ENCODE data around the gene ARHGAP36.

The ARHGAP36 gene, protein sequence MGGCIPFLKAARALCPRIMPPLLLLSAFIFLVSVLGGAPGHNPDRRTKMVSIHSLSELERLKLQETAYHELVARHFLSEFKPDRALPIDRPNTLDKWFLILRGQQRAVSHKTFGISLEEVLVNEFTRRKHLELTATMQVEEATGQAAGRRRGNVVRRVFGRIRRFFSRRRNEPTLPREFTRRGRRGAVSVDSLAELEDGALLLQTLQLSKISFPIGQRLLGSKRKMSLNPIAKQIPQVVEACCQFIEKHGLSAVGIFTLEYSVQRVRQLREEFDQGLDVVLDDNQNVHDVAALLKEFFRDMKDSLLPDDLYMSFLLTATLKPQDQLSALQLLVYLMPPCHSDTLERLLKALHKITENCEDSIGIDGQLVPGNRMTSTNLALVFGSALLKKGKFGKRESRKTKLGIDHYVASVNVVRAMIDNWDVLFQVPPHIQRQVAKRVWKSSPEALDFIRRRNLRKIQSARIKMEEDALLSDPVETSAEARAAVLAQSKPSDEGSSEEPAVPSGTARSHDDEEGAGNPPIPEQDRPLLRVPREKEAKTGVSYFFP

GRCh38 chrX:131058136-131058868 lies at the start of gene ARHGAP36:
Gene ARHGAP36, plus strand, starts transcription at chrX:131058346. Its CDS starts 23,320 bp downstream, at chrX:131081666.
- DNase-seq = no peak

DNA sequence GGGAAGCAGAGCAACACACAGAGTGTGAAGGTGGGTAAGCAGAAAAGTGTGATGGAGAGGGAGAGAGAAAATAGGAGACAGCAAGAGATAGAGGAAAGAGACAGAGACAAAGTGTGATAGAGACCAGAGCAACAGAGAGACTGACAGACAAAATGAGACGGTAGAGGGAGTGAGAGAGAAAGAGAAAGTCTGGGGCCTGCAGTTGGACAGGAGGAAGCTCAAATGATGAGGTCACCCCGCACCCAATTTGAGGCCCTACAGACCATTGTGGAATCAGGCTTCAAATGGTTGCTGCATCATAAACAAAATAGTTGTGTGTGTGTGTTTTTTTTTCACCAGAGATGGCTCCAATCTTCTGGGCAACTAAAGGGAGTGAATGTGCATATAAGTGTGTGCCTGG lies 48.0 kb upstream of the ARHGAP36 start:
- DNase-seq = no peak

GRCh38 chrX:131025336-131025735 lies 32.8 kb upstream of the ARHGAP36 start:
- no peak for DNase-seq

GRCh38 chrX:131032354-131033230 lies 25.6 kb upstream of the ARHGAP36 start:
- peak in 1 of 2 experiments; percentile 70 for DNase-seq

- no peak for DNase-seq
Measured at GRCh38 chrX:131034063-131034462, 24.1 kb upstream of the ARHGAP36 start.

GRCh38 chrX:131040781-131041180 lies 17.4 kb upstream of the ARHGAP36 start:
- DNase-seq = no peak

GRCh38 chrX:131041667-131042066 lies 16.5 kb upstream of the ARHGAP36 start:
- no peak for DNase-seq

DNA sequence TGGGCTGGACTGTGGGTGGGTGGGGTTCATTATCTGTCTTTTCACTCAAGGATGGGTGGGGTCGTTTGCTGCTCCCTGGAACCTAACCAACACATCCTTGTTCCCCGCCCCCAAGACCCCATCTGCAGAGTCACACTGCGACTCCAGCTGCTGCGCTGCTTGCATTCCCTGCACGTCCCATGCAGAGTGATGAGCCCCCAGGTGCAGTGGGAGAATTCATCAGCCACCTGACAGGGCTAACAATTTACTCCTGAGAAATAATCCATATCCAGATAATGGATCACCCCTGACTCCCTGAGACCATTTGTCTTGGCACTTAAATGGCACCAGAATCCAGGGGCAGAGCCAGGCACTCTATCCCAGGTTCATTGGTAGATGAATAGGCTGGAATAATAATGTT lies 12.4 kb upstream of the ARHGAP36 start:
- DNase-seq = no peak

GRCh38 chrX:131046596-131046995 lies 11.6 kb upstream of the ARHGAP36 start:
- DNase-seq = no peak

DNA sequence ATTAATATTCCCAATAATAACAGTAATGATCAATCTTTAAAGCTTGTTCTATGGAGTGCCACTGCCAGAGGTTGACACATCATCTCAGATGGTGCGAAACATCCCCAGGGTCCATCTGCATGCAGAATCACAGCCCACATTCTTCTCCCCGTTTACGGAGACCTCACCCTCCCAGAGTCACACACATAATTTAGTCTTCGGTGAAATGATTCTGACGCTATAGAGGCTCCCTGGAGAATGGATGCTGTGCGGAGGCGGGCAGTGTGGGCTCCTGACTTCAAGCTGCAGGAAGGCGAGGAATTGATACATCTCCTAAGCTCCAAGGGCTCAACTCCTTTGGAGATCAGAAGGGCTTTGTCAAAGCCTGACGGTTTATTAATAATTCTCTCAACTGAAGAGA lies 11.0 kb upstream of the ARHGAP36 start:
- DNase-seq = no peak

GRCh38 chrX:131053076-131053475 lies 5.1 kb upstream of the ARHGAP36 start:
- DNase-seq = no peak

DNA sequence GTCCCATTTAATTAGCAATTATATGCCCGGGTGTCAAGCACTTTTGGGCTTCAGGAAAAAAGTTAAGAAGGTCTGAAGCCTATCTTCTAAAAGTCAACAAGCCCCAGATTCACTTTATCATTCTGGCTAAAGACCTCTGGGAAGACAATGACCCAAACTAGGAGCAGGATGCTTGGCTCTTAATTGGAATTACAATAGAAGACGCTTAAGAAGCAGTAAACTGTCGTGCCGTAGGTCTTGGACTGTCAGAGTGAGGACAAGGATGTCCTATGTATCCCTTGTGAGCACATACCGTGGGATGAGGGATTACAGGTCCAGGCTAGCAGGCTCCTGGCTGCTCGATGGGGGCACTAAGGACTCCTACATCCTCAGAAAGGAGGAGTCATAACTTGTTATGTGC lies 3.2 kb upstream of the ARHGAP36 start:
- DNase-seq = no peak

DNA sequence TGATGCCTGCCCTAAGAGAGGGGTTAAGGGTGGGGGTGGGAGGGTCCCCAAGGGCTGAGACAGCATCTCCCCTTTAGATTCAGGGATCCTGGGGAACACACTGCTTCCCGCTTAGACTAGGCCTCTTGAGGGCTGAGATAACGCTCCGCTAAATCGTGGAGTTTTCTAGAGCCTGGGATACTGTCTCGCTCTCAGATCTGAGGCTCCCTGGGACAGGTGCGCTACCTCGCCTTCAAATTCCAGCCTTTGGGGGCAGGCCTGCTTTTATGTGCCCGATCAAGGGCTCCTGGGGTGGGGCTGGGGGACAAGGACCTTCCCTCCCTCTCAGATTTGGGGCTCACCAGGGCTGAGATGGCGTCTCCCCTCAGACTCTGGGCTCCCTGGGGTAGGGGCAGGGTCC lies 440 bp upstream of the ARHGAP36 start:
- no peak for DNase-seq

GRCh38 chrX:131059246-131059645 lies 1.1 kb downstream of the ARHGAP36 start:
- no peak for DNase-seq

- no peak for DNase-seq
Measured at GRCh38 chrX:131060147-131060546, 2.0 kb downstream of the ARHGAP36 start.

- DNase-seq = no peak
Measured at GRCh38 chrX:131061306-131061705, 3.2 kb downstream of the ARHGAP36 start.

DNA sequence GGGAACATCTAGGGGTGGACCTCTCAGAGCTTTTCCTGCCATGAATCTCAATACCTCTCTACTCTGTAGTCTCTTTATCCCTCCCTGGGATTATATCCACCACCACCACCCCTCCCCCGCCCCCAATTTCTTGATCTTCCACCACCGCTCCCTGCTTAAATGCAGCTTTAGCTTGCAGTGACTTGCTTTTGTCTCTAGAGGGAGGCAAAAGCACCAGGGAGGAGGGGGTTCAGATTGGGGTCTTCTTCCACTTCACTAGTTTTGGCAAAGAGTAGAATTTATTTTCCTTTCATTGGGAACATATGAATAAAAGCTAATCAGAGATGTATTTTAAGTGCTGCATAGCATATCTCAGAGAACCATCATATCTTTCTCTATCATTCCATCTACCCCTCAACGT lies 5.5 kb downstream of the ARHGAP36 start:
- DNase-seq = peak; percentile 4 to 31

DNA sequence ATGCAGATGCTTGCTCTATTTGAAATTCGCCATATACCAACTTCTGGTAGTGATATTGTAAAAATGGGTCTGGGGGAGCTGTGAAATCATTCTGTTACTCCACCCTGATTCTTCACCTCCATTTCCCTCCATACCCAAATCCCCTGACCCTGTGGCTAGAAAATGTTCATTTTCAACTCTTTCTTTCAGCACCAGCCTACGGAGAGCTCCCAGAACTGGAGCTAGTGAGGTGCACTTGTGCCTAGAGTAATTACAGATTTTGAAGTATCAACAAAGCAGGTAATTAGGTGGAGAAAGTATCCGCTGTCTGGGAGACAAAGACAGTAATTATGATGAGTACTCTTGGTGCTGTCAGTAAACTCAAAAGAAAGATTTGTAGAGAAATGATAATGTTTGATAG lies 8.1 kb downstream of the ARHGAP36 start:
- DNase-seq = no peak

- DNase-seq = no peak
Measured at GRCh38 chrX:131067216-131067615, 9.1 kb downstream of the ARHGAP36 start.

GRCh38 chrX:131067846-131068745 lies 9.9 kb downstream of the ARHGAP36 start:
- DNase-seq = peak; percentile 2 to 30

DNA sequence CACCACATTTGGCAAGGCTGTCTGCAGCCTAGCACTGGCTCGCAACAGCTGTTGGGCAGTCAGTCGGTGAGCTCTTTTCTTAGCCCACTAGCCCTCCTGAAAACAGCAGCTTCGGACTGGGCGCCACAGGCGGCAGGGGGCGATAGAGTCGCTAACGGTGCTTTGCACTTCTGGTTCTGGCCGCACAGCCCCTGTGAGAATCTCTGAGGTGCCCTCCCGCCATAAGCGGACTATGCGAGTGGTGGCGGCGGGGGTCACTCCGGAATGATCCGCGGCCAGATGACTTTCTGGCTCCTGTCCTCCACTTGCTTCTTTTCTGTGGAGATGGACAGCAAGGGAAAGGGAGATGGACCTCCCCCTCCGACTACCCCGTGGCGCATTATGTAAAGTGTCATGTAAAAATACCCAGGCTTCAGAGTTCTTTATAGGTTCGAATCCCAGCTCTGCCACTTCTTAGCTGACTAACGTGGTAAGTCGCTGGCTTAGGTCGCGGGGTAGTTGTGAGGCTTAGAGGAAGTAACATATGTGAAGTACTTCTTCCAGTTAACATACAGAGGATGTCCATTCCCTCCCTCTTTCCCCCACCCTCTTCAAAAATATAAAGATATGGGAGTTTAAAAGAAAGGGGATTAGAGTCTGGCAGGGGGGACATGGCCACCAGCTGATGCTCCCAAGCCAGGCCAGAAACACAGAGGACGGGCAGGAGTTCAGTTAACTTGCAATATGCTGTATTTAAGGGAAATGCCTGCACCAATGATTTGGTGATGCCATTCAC lies 11.0 kb downstream of the ARHGAP36 start:
- DNase-seq = peak; percentile 81 to 88
